Hematopoietic multipotent progenitor cell treated with erythropoietin and hydrocortisone succinate and interleukin-3 and kit ligand, for 17 days (in vitro differentiated cells): Measurements from ENCODE around the gene CORIN.
"Not testable (repeated sequence)": the region's sequence is repeated elsewhere in the genome, so short reads cannot be mapped to it uniquely, and the experiment has no call there.

Experiments
- DNase-seq: peaks from one replicate; pipeline ENCODE4 v3.0.0-alpha.2; 2015; ENCODE audit warnings: low spot score

CORIN gene

GRCh38 chr4:47720787-47721186 is 117.1 kb downstream of the CORIN start:
- no peak for DNase-seq

GRCh38 chr4:47719576-47719975 is 118.3 kb downstream of the CORIN start:
- no peak for DNase-seq

- no peak for DNase-seq
Measured at GRCh38 chr4:47718696-47719095, 119.2 kb downstream of the CORIN start.

GRCh38 chr4:47717188-47717587 is 120.7 kb downstream of the CORIN start:
- DNase-seq: no peak

- no peak for DNase-seq
Measured at GRCh38 chr4:47715716-47716416, 122.0 kb downstream of the CORIN start.

- DNase-seq: no peak
Measured at GRCh38 chr4:47714269-47714668, 123.6 kb downstream of the CORIN start.

- no peak for DNase-seq
Measured at GRCh38 chr4:47713129-47713834, 124.6 kb downstream of the CORIN start.

GRCh38 chr4:47711646-47712045 is 126.2 kb downstream of the CORIN start:
- DNase-seq: no peak

- no peak for DNase-seq
Measured at GRCh38 chr4:47711183-47711582, 126.7 kb downstream of the CORIN start.

- not testable (repeated sequence) for DNase-seq
Measured at GRCh38 chr4:47706352-47706751, 131.5 kb downstream of the CORIN start.

- DNase-seq: no peak
Measured at GRCh38 chr4:47705326-47705981, 132.4 kb downstream of the CORIN start.

- no peak for DNase-seq
Measured at GRCh38 chr4:47704693-47705325, 133.1 kb downstream of the CORIN start.

GRCh38 chr4:47703956-47704355 is 133.9 kb downstream of the CORIN start:
- DNase-seq: no peak

- no peak for DNase-seq
Measured at GRCh38 chr4:47703008-47703407, 134.9 kb downstream of the CORIN start.

GRCh38 chr4:47701286-47701685 is 136.6 kb downstream of the CORIN start:
- no peak for DNase-seq

- DNase-seq: no peak
Measured at GRCh38 chr4:47698837-47699236, 139.0 kb downstream of the CORIN start.

GRCh38 chr4:47696823-47697222 is 141.0 kb downstream of the CORIN start:
- DNase-seq: no peak

GRCh38 chr4:47695260-47695659 is 142.6 kb downstream of the CORIN start:
- no peak for DNase-seq

- no peak for DNase-seq
Measured at GRCh38 chr4:47694322-47694721, 143.5 kb downstream of the CORIN start.

GRCh38 chr4:47692691-47693090 is 145.2 kb downstream of the CORIN start:
- DNase-seq: no peak

- DNase-seq: not testable (repeated sequence)
Measured at GRCh38 chr4:47691757-47692383, 146.0 kb downstream of the CORIN start.

- no peak for DNase-seq
Measured at GRCh38 chr4:47690611-47691010, 147.3 kb downstream of the CORIN start.
